RWPE1 (cell line): ENCODE results near the gene TEDDM1.

Source experiments
- CTCF ChIA-PET: fragments of 350-600 bp; sonication (Branson Sonifier 250); formaldehyde crosslinking; extraction: SDS; loops from one replicate; lab custom pipeline; 2021; lab: Yijun Ruan, JAX
- POLR2A ChIA-PET: fragments of 400-600 bp; formaldehyde crosslinking; extraction: SDS; loops from one replicate; lab custom pipeline; 2020; ENCODE audit warnings: antibody characterized with exemption; ENCODE audit not compliant: low non-redundant PET; lab: Yijun Ruan, JAX
- DNase-seq: peaks from one replicate; pipeline ENCODE4 v3.0.0; 2012; ENCODE audit warnings: low spot score
- H3K27ac ChIP-seq: fragments of 450-650 bp; 2 replicates; pipeline ENCODE4 v1.5.1; 2017
- TF ChIP-seq, protein P1 (sequence below): fragments of 450-650 bp; conservative IDR thresholded peaks from 2 replicates; pipeline ENCODE4 v1.5.1; 2017; ENCODE audit warnings: low read depth, mild to moderate bottlenecking

The TEDDM1 gene

DNA sequence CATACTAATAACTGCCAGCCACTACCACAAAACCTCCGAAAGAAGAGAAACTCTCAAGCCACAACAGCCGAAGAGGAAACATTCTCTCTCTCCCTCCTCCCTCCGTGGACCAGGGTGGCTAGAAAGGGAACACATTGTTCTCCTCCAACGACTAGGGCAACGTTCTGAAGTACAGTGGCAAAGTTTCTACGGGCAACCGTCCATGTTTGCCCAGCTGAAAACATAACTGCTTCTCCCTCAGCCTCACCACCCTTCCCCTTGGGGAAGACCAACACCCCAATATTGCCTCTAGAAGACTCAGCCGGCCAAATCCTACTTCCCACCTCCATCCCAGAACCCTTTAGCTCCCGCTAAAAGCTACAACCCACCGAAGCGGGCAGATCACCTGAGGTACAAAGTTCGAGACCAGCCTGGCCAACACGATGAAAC, 10.8 kb downstream of the TEDDM1 start:
- TF ChIP-seq, protein P1, sequence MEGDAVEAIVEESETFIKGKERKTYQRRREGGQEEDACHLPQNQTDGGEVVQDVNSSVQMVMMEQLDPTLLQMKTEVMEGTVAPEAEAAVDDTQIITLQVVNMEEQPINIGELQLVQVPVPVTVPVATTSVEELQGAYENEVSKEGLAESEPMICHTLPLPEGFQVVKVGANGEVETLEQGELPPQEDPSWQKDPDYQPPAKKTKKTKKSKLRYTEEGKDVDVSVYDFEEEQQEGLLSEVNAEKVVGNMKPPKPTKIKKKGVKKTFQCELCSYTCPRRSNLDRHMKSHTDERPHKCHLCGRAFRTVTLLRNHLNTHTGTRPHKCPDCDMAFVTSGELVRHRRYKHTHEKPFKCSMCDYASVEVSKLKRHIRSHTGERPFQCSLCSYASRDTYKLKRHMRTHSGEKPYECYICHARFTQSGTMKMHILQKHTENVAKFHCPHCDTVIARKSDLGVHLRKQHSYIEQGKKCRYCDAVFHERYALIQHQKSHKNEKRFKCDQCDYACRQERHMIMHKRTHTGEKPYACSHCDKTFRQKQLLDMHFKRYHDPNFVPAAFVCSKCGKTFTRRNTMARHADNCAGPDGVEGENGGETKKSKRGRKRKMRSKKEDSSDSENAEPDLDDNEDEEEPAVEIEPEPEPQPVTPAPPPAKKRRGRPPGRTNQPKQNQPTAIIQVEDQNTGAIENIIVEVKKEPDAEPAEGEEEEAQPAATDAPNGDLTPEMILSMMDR, result no peak
- ChIA-PET CTCF (interaction anchor here (0.5 to 2.3 kb wide), 3 partner anchors 247 to 305 kb away, joined by 4 to 10 read pairs (median 9); no protein-coding TSS in a partner anchor), POLR2A (interaction anchor here (0.7 kb wide), 1 partner anchor 171 kb away, joined by 6 read pairs; no protein-coding TSS in a partner anchor)
- peak overlapping the region; percentile 92 for H3K27ac ChIP-seq
- peak; percentile 12 for DNase-seq

DNA sequence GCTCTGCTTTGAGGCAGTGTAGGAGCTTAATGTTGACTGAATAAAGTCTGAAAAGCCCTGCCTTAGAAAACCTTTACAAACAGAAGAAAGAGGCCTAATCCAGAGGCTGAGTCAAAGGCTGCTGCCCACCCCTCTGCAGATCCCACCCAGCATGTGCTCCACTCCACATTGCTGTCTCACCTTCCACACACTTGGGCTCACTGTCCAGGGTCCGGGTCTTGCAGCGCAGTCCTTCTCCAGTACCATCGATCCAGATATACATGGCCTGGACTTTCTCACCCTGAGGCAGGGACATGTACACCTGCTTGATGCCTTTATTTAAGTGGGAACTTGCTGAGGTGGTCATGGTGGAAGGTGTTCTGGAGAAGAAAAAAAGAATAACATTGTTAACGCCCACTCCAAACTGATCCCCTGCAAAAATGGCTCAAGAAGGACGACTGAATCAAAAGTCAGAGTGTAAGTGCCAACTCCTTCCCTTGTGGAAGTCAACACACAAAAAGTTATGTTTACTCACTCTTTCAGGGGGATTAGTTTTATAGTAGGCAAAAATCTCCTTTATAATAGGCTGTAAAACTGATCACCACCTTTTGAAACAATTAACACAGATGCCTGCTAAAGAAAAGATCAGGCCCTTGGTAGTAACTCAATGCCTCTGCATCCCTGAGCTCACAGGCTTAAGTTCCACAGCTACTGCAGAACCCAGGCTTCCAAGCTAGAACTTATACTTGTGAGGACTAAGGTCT, 11.9 kb downstream of the TEDDM1 start:
- ChIA-PET POLR2A (no interaction called here), CTCF (interaction anchor here (0.6 to 2.3 kb wide), 2 partner anchors 204 to 246 kb away, joined by 5 to 10 read pairs; no protein-coding TSS in a partner anchor)
- H3K27ac ChIP-seq, result peak overlapping the region; percentile 71
- TF ChIP-seq, protein P1, result no peak
- DNase-seq, result no peak

- no peak overlapping the region for H3K27ac ChIP-seq
- TF ChIP-seq, protein P1, result no peak
- no peak for DNase-seq
- POLR2A ChIA-PET, result no interaction called here
- CTCF ChIA-PET, result no interaction called here
Measured at GRCh38 chr1:182387566-182387965, 12.9 kb downstream of the TEDDM1 start.

DNA sequence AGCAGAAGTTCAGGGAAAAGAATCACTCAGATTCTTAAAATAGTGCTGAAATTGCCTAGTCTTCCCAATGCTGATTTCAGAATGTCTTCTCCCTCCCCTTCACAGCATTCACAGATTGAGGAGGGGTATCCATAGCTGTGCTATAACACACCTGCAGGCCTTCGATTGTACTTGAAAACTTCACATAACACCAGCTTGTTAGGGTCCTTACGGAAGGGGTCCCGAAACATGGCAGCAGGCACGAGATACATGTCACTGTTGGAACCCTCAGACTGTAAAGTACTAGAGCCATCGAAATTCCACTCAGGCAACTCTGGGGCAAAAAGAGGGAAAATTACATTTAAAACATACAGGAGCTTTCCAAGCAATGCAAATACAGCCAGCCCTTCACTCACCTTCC, 13.5 kb downstream of the TEDDM1 start:
- H3K27ac ChIP-seq, result no peak overlapping the region
- ChIA-PET POLR2A (no interaction called here), CTCF (no interaction called here)
- TF ChIP-seq, protein P1, result no peak
- DNase-seq, result no peak

GRCh38 chr1:182385885-182386853, 14.3 kb downstream of the TEDDM1 start:
- CTCF ChIA-PET, result interaction anchor here (0.6 kb wide), 1 partner anchor 202 kb away, joined by 3 read pairs; no protein-coding TSS in a partner anchor
- TF ChIP-seq, protein P1, result no peak
- POLR2A ChIA-PET, result no interaction called here

GRCh38 chr1:182384387-182384960, 16.0 kb downstream of the TEDDM1 start:
- TF ChIP-seq, protein P1, result no peak
- POLR2A ChIA-PET, result no interaction called here
- CTCF ChIA-PET, result interaction anchor here (0.6 kb wide), 1 partner anchor 242 kb away, joined by 3 read pairs; no protein-coding TSS in a partner anchor
- peak overlapping the region; percentile 57 for H3K27ac ChIP-seq
- no peak for DNase-seq

More at GRCh38 chr1:182385885-182386853, 14.3 kb downstream of the TEDDM1 start:
- DNase-seq, result no peak
- H3K27ac ChIP-seq, result peak overlapping the region; percentile 64
